H9 (cell line): Measurements from ENCODE around the gene SCAND1. TPM values are rescaled to one million over a fixed set of nuclear protein-coding genes. Genes with fewer than 3 reads are reported as not detected.

ENCODE experiments used
- DNase-seq: peaks from one replicate; pipeline ENCODE4 v3.0.0-alpha.2; 2017
- H2AFZ ChIP-seq: one replicate; pipeline ENCODE4 v1.6.1; 2013; ENCODE audit warnings: mild to moderate bottlenecking, low read length, control low read depth, moderate library complexity
- H2AK5ac ChIP-seq: 2 replicates; pipeline ENCODE4 v1.6.1; 2013; ENCODE audit warnings: low read length, control low read depth, mixed read lengths; ENCODE audit not compliant: insufficient read length
- H2BK120ac ChIP-seq: one replicate; pipeline ENCODE4 v1.6.1; 2013; ENCODE audit warnings: low read depth, mild to moderate bottlenecking, low read length, control low read depth, inconsistent platforms; ENCODE audit not compliant: poor library complexity, severe bottlenecking
- H2BK12ac ChIP-seq: 2 replicates; pipeline ENCODE4 v1.6.1; 2013; ENCODE audit warnings: low read length, control low read depth, mixed read lengths, low read depth; ENCODE audit not compliant: insufficient read length
- H2BK15ac ChIP-seq: 2 replicates; pipeline ENCODE4 v1.6.1; 2013; ENCODE audit warnings: low read depth, low read length, control low read depth
- H2BK20ac ChIP-seq: one replicate; pipeline ENCODE4 v1.6.1; 2013; ENCODE audit warnings: low read depth, mild to moderate bottlenecking, low read length, control low read depth, inconsistent platforms; ENCODE audit not compliant: poor library complexity, severe bottlenecking
- H2BK5ac ChIP-seq: 2 replicates; pipeline ENCODE4 v1.6.1; 2013; ENCODE audit warnings: low read length, control low read depth, mixed read lengths; ENCODE audit not compliant: insufficient read length
- H3K14ac ChIP-seq: 2 replicates; pipeline ENCODE4 v1.6.1; 2013; ENCODE audit warnings: low read length, control low read depth; ENCODE audit not compliant: insufficient read depth
- H3K18ac ChIP-seq: 2 replicates; pipeline ENCODE4 v1.6.1; 2013; ENCODE audit warnings: low read depth, mild to moderate bottlenecking, mixed read lengths, low read length, control low read depth; ENCODE audit not compliant: insufficient read length
- H3K23ac ChIP-seq: 2 replicates; pipeline ENCODE4 v1.6.1; 2013; ENCODE audit warnings: low read length, control low read depth, mixed read lengths, low read depth; ENCODE audit not compliant: insufficient read length
- H3K23me2 ChIP-seq: 2 replicates; pipeline ENCODE4 v1.6.1; 2013; ENCODE audit warnings: low read depth, mild to moderate bottlenecking, mixed read lengths, low read length, control low read depth; ENCODE audit not compliant: insufficient read length, poor library complexity, severe bottlenecking
- H3K27ac ChIP-seq: 2 replicates; pipeline ENCODE4 v1.5.1; 2013; ENCODE audit warnings: low read length, control low read depth, mixed read lengths, low read depth; ENCODE audit not compliant: insufficient read length
- H3K27me3 ChIP-seq: 2 replicates; pipeline ENCODE4 v1.6.1; 2013; ENCODE audit warnings: low read length, control low read depth, inconsistent platforms; ENCODE audit not compliant: insufficient read depth
- H3K4ac ChIP-seq: 2 replicates; pipeline ENCODE4 v1.6.1; 2013; ENCODE audit warnings: low read depth, mild to moderate bottlenecking, control low read depth, inconsistent platforms, low read length, moderate library complexity
- H3K4me1 ChIP-seq: 2 replicates; pipeline ENCODE4 v1.6.1; 2013; ENCODE audit warnings: low read length, control low read depth, inconsistent platforms; ENCODE audit not compliant: insufficient read depth
- H3K4me2 ChIP-seq: 2 replicates; pipeline ENCODE4 v1.6.1; 2013; ENCODE audit warnings: low read length, control low read depth, mixed read lengths; ENCODE audit not compliant: insufficient read length, insufficient read depth
- H3K56ac ChIP-seq: 2 replicates; pipeline ENCODE4 v1.6.1; 2013; ENCODE audit warnings: low read depth, mild to moderate bottlenecking, mixed read lengths, low read length, control low read depth; ENCODE audit not compliant: insufficient read length
- H3K79me1 ChIP-seq: 2 replicates; pipeline ENCODE4 v1.6.1; 2013; ENCODE audit warnings: low read depth, mild to moderate bottlenecking, moderate library complexity, low read length, control low read depth, inconsistent platforms; ENCODE audit not compliant: insufficient read depth, poor library complexity, severe bottlenecking
- H3K79me2 ChIP-seq: 2 replicates; pipeline ENCODE4 v1.6.1; 2013; ENCODE audit warnings: low read length, control low read depth, inconsistent platforms; ENCODE audit not compliant: insufficient read depth
- H3K9ac ChIP-seq: 2 replicates; pipeline ENCODE4 v1.6.1; 2013; ENCODE audit warnings: low read length, control low read depth, mixed read lengths; ENCODE audit not compliant: insufficient read length; ENCODE audit errors: extremely low read depth
- H3K9me3 ChIP-seq: one replicate; pipeline ENCODE4 v1.6.1; 2013; ENCODE audit warnings: low read depth, low read length, inconsistent platforms; ENCODE audit not compliant: control insufficient read depth
- H3T11ph ChIP-seq: one replicate; pipeline ENCODE4 v1.6.1; 2013; ENCODE audit warnings: mild to moderate bottlenecking, low read length, control low read depth, inconsistent platforms
- H4K20me1 ChIP-seq: one replicate; pipeline ENCODE4 v1.6.1; 2013; ENCODE audit not compliant: control insufficient read depth, insufficient read length, insufficient read depth
- H4K5ac ChIP-seq: 2 replicates; pipeline ENCODE4 v1.6.1; 2013; ENCODE audit warnings: low read depth, mild to moderate bottlenecking, mixed read lengths, low read length, control low read depth; ENCODE audit not compliant: insufficient read length
- H4K8ac ChIP-seq: replicated peaks from 2 replicates; pipeline ENCODE4 v1.6.1; 2013; ENCODE audit warnings: low read length, control low read depth, mixed read lengths, low read depth; ENCODE audit not compliant: insufficient read length
- H4K91ac ChIP-seq: 2 replicates; pipeline ENCODE4 v1.6.1; 2013; ENCODE audit warnings: low read depth, mild to moderate bottlenecking, moderate library complexity, mixed read lengths, low read length, control low read depth; ENCODE audit not compliant: insufficient read length
- H3K27ac Mint-ChIP-seq, 3 experiments: 2 replicates in 2 of 3; 3 replicates in 1 of 3; pipeline ENCODE4 v1.8.0; 2020 to 2021; ENCODE audit warnings: mixed read lengths in 3 of 3, mild to moderate bottlenecking in 1 of 3, moderate library complexity in 1 of 3
- H3K27me3 Mint-ChIP-seq: 2 replicates; pipeline ENCODE4 v1.8.0; 2021; ENCODE audit warnings: low read depth, mild to moderate bottlenecking, moderate library complexity, mixed read lengths
- H3K36me3 Mint-ChIP-seq, 3 experiments: 2 replicates in 2 of 3; 3 replicates in 1 of 3; pipeline ENCODE4 v1.8.0; 2020 to 2021; ENCODE audit warnings: low read depth in 3 of 3, mixed read lengths in 3 of 3; ENCODE audit not compliant: insufficient read depth in 1 of 3
- H3K4me1 Mint-ChIP-seq, 2 experiments: 2 replicates each; pipeline ENCODE4 v1.8.0; 2020; ENCODE audit warnings: mixed read lengths in 2 of 2
- H3K4me3 Mint-ChIP-seq, 2 experiments: 2 replicates in 1 of 2; 3 replicates in 1 of 2; pipeline ENCODE4 v1.8.0; 2020 to 2021; ENCODE audit warnings: mild to moderate bottlenecking in 2 of 2, mixed read lengths in 2 of 2, moderate library complexity in 1 of 2
- H3K9me3 Mint-ChIP-seq, 2 experiments: 2 replicates in 1 of 2; 3 replicates in 1 of 2; pipeline ENCODE4 v1.8.0; 2020; ENCODE audit warnings: mild to moderate bottlenecking in 2 of 2, mixed read lengths in 2 of 2, moderate library complexity in 1 of 2
- WGBS: extraction: QIAGEN DNeasy Blood & Tissue Kit; methylation state at CpG from one replicate; pipeline ENCODE4 v1.1.7; 2013; ENCODE audit warnings: missing lambda C conversion rate, low lambda C conversion rate, mixed read lengths; ENCODE audit not compliant: insufficient read length; ENCODE audit errors: extremely low coverage; 5-methylcytosine and 5-hydroxymethylcytosine counted together
- total RNA-seq: library from RNA; stranded (reverse); gene quantifications from 2 replicates; pipeline ENCODE4 v1.2.1, GENCODE V29; 2021
- TF ChIP-seq, protein P1 (sequence below): fragments of 200-600 bp; sonication (generic); conservative IDR thresholded peaks from 3 replicates; pipeline ENCODE4 v1.8.0; 2021; ENCODE audit warnings: antibody characterized with exemption, mild to moderate bottlenecking

Gene SCAND1
- total RNA-seq, 1 experiment from 2014 or later = 59.1 TPM

DNA sequence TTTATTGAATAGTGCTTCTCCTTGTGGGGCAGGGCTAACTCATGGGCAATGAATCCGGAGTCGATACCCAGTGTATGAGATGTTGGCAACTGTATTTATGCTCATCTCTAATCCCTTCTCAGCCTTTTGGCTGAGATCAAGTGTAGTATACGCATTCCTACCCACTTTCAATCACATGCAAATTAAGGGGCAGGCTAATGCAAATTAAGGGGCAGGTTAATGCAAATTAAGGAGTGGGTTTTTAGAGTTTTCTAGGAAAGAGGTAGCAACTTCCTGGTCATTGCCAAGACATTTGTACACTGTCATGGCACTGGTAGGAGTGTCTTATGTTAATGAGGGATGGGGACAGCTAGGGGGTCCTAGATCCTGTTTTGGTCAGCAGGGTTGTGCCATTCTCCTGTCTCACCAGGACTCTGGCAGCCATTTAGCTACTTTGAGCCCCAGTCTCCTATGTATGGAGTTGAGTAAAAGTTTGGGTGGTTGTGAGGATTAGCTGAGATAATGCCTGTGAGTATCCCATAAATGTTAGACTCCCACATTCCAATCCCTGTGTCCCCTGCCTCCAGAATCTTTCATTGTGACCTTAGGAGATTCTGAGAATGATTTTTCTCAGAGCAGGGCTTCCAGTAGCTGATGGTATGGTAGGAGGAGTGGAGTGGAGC is 13.8 kb upstream of the SCAND1 start, which contains the start of gene CNBD2:
TSS of gene CNBD2 (plus strand) at position 612 of the 662 bp plus-strand sequence. CDS start 173 bp downstream, outside the sequence.
- Histone ChIP-seq H2BK20ac (no peak within 1 kb of the TSS), H4K5ac (no peak within 1 kb of the TSS), H3K4me2 (no peak within 1 kb of the TSS), H2AFZ (no peak within 1 kb of the TSS), H3K27me3 (no peaks in the 10 kb centered on the region), H3K79me1 (no peaks in the 10 kb centered on the region), H2AK5ac (no peak within 1 kb of the TSS), H3K27ac (no peak within 1 kb of the TSS), H3K56ac (no peak within 1 kb of the TSS), H4K8ac (no peak within 1 kb of the TSS), H4K91ac (no peak within 1 kb of the TSS), H3K23ac (no peak within 1 kb of the TSS), H3K18ac (no peak within 1 kb of the TSS), H3K4me1 (no peaks in the 10 kb centered on the region), H2BK12ac (no peak within 1 kb of the TSS), H3K79me2 (no peaks in the 10 kb centered on the region), H3T11ph (no peak within 1 kb of the TSS), H3K4ac (no peak within 1 kb of the TSS), H2BK5ac (no peak within 1 kb of the TSS), H2BK120ac (no peak within 1 kb of the TSS), H3K23me2 (no peaks in the 10 kb centered on the region), H3K14ac (no peak within 1 kb of the TSS), H2BK15ac (no peak within 1 kb of the TSS), H4K20me1 (no peaks in the 10 kb centered on the region), H3K9me3 (no peaks in the 10 kb centered on the region), H3K9ac (no peak within 1 kb of the TSS)
- Mint-ChIP-seq H3K36me3 (no peaks in the 10 kb centered on the region), H3K4me1 (peaks cover 14 to 15% of the 10 kb centered on the region in 2 experiments), H3K27ac (no peak within 1 kb of the TSS), H3K27me3 (peaks cover 2% of the 10 kb centered on the region; the same call in 1 of the 2 replicates), H3K9me3 (peaks cover 0 to 4% of the 10 kb centered on the region in 2 experiments; a peak in 1 of 5 replicates), H3K4me3 (no peak within 1 kb of the TSS)
- WGBS = no CpG with 5 or more reads among the region's 3 CpGs
- TF ChIP-seq, protein P1, sequence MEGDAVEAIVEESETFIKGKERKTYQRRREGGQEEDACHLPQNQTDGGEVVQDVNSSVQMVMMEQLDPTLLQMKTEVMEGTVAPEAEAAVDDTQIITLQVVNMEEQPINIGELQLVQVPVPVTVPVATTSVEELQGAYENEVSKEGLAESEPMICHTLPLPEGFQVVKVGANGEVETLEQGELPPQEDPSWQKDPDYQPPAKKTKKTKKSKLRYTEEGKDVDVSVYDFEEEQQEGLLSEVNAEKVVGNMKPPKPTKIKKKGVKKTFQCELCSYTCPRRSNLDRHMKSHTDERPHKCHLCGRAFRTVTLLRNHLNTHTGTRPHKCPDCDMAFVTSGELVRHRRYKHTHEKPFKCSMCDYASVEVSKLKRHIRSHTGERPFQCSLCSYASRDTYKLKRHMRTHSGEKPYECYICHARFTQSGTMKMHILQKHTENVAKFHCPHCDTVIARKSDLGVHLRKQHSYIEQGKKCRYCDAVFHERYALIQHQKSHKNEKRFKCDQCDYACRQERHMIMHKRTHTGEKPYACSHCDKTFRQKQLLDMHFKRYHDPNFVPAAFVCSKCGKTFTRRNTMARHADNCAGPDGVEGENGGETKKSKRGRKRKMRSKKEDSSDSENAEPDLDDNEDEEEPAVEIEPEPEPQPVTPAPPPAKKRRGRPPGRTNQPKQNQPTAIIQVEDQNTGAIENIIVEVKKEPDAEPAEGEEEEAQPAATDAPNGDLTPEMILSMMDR = no peak
- no peak for DNase-seq
